Right lobe of liver (tissue), 4 donors: ENCODE data around the gene CNTRL.

Experiments used
- CTCF ChIP-seq, 4 donors: fragments of 200-600 bp in 3 of 4; fragments of 450-650 bp in 1 of 4; IDR thresholded peaks; one replicate each; pipeline versions ENCODE4 v1.5.1 to v1.8.0; 2016 to 2022; ENCODE audit warnings: antibody characterized with exemption in 4 of 4, mild to moderate bottlenecking in 2 of 4
- POLR2A ChIP-seq: fragments of 450-650 bp; IDR thresholded peaks from one replicate; pipeline ENCODE4 v1.6.1; 2017; ENCODE audit warnings: antibody characterized with exemption, mild to moderate bottlenecking
- donor health status: DM: no; HTN: no; CAD: no.
- donor health status: DM: no; HTN: no; CAD: no.
- donor health status: DM: no; HTN: yes; CAD: no.

GRCh38 chr9:121185774-121186403, 111.1 kb downstream of the CNTRL start:
- TF ChIP-seq CTCF (IDR thresholded peaks at IDR 0.05) (no peak), POLR2A (no peak)
